ENCODE data around the gene SH3D19.

SH3D19 gene

DNA sequence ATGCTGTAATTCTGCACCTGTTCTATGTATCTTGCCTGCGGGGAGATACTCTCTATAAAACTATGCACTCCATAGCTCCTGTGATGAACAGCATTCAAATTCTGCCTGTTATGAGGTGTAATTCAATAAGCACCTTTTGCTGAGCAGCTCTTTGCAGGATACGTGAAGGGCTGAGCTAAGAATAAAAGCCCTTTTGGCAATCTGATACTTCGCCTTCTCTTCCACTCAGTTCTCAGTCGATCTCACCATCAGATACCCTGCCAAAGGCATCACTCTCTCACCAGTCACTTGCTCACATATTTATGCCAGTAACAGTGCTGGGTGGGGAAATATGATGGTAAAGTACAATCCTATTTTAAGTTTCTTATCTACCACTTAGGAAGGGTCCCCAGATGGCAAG is 158.8 kb downstream of the SH3D19 start:
- no peaks in the 10 kb centered on the region for H3K9me3 ChIP-seq (ENCODE audit: control insufficient read depth, low read length)
- no peaks in the 10 kb centered on the region for H3K36me3 ChIP-seq (ENCODE audit: control insufficient read depth, insufficient read depth, low read length)
- 82 to 90% methylated on average over 4 of the region's 4 CpGs for WGBS, 2 experiments
- peaks cover 14% of the 10 kb centered on the region for H3K4me1 ChIP-seq (ENCODE audit: control insufficient read depth, insufficient read depth, low read length)
- H3K4me3 ChIP-seq (ENCODE audit: insufficient read depth, low read depth, low read length) = no peak overlapping the region
- H3K27me3 ChIP-seq (ENCODE audit: control insufficient read depth, insufficient read depth, low read length, poor library complexity, severe bottlenecking) = no peaks in the 10 kb centered on the region
- H3K27ac ChIP-seq (ENCODE audit: insufficient read depth, low read depth, low read length, poor library complexity, severe bottlenecking) = no peak overlapping the region

GRCh38 chr4:151165205-151166000 is 160.0 kb downstream of the SH3D19 start:
- no peak overlapping the region for H3K4me3 ChIP-seq (ENCODE audit: insufficient read depth, low read depth, low read length)
- no peak overlapping the region for H3K27ac ChIP-seq (ENCODE audit: insufficient read depth, low read depth, low read length, poor library complexity, severe bottlenecking)
- no peaks in the 10 kb centered on the region for H3K27me3 ChIP-seq (ENCODE audit: control insufficient read depth, insufficient read depth, low read length, poor library complexity, severe bottlenecking)
- peaks cover 14% of the 10 kb centered on the region for H3K4me1 ChIP-seq (ENCODE audit: control insufficient read depth, insufficient read depth, low read length)
- H3K36me3 ChIP-seq (ENCODE audit: control insufficient read depth, insufficient read depth, low read length) = no peaks in the 10 kb centered on the region
- 90 to 93% methylated on average over 9 to 10 of the region's 10 CpGs for WGBS, 2 experiments
- H3K9me3 ChIP-seq (ENCODE audit: control insufficient read depth, low read length) = no peaks in the 10 kb centered on the region

GRCh38 chr4:151163855-151164254 is 161.6 kb downstream of the SH3D19 start:
- H3K9me3 ChIP-seq (ENCODE audit: control insufficient read depth, low read length) = no peaks in the 10 kb centered on the region
- no peaks in the 10 kb centered on the region for H3K27me3 ChIP-seq (ENCODE audit: control insufficient read depth, insufficient read depth, low read length, poor library complexity, severe bottlenecking)
- H3K27ac ChIP-seq (ENCODE audit: insufficient read depth, low read depth, low read length, poor library complexity, severe bottlenecking) = no peak overlapping the region
- H3K36me3 ChIP-seq (ENCODE audit: control insufficient read depth, insufficient read depth, low read length) = no peaks in the 10 kb centered on the region
- 92 to 97% methylated on average over 1 of the region's 1 CpG for WGBS, 2 experiments
- H3K4me3 ChIP-seq (ENCODE audit: insufficient read depth, low read depth, low read length) = no peak overlapping the region
- H3K4me1 ChIP-seq (ENCODE audit: control insufficient read depth, insufficient read depth, low read length) = peaks cover 2% of the 10 kb centered on the region

DNA sequence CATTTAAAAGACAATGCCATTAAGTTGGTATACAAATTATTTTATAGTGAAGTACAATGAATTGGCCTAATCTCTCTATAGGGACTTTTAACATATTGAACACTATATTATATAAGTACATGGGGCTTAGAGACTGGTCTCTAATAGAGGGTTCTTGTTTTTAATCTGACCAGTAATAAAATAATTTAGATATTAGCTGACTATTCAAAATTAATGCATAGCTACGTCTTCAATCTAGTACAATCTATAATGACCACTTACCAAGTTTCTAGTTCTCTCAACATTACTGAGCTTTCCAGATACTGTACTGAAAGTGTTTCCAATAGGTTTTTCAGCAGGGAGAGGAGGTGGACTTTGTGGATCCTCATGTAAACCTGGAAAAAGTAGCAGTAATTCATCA is 166.4 kb downstream of the SH3D19 start:
- Histone ChIP-seq H3K27me3 (ENCODE audit: control insufficient read depth, insufficient read depth, low read length, poor library complexity, severe bottlenecking) (no peaks in the 10 kb centered on the region), H3K27ac (ENCODE audit: insufficient read depth, low read depth, low read length, poor library complexity, severe bottlenecking) (no peak overlapping the region), H3K4me3 (ENCODE audit: insufficient read depth, low read depth, low read length) (no peak overlapping the region), H3K9me3 (ENCODE audit: control insufficient read depth, low read length) (no peaks in the 10 kb centered on the region), H3K4me1 (ENCODE audit: control insufficient read depth, insufficient read depth, low read length) (no peaks in the 10 kb centered on the region), H3K36me3 (ENCODE audit: control insufficient read depth, insufficient read depth, low read length) (no peaks in the 10 kb centered on the region)
- WGBS, 2 experiments = 90% methylated on average over 1 of the region's 1 CpG; no CpG with 5 or more reads in 1 of the 2 experiments

- no peaks in the 10 kb centered on the region for H3K36me3 ChIP-seq (ENCODE audit: control insufficient read depth, insufficient read depth, low read length)
- H3K4me1 ChIP-seq (ENCODE audit: control insufficient read depth, insufficient read depth, low read length) = no peaks in the 10 kb centered on the region
- H3K27ac ChIP-seq (ENCODE audit: insufficient read depth, low read depth, low read length, poor library complexity, severe bottlenecking) = no peak overlapping the region
- no peaks in the 10 kb centered on the region for H3K27me3 ChIP-seq (ENCODE audit: control insufficient read depth, insufficient read depth, low read length, poor library complexity, severe bottlenecking)
- H3K4me3 ChIP-seq (ENCODE audit: insufficient read depth, low read depth, low read length) = no peak overlapping the region
- WGBS, 2 experiments = 94 to 100% methylated on average over 2 of the region's 2 CpGs
- H3K9me3 ChIP-seq (ENCODE audit: control insufficient read depth, low read length) = no peaks in the 10 kb centered on the region
Observed at GRCh38 chr4:151157543-151157942, 167.9 kb downstream of the SH3D19 start.

DNA sequence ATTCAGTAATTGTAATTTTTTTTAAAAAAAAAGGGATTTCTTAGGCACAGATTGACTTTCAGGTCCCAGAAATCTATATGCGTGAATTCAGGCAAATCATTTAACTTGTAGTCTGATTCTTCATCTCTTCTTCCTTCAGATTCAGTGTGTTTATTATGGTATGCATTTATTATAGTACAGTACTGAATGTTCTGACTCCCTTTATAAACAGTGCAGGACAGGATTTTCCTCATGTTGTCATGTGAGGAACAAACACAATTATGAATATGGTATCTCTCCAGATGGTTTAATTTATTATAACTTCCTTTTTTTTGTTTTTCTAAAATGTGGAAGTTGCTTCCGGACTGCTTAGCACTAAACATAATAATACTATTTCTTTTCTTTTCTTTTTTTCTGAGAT is 171.8 kb downstream of the SH3D19 start:
- no peaks in the 10 kb centered on the region for H3K36me3 ChIP-seq (ENCODE audit: control insufficient read depth, insufficient read depth, low read length)
- no peak overlapping the region for H3K27ac ChIP-seq (ENCODE audit: insufficient read depth, low read depth, low read length, poor library complexity, severe bottlenecking)
- no peaks in the 10 kb centered on the region for H3K9me3 ChIP-seq (ENCODE audit: control insufficient read depth, low read length)

GRCh38 chr4:151152028-151152427 is 173.4 kb downstream of the SH3D19 start:
- Histone ChIP-seq H3K27ac (ENCODE audit: insufficient read depth, low read depth, low read length, poor library complexity, severe bottlenecking) (no peak overlapping the region), H3K4me3 (ENCODE audit: insufficient read depth, low read depth, low read length) (no peak overlapping the region), H3K36me3 (ENCODE audit: control insufficient read depth, insufficient read depth, low read length) (no peaks in the 10 kb centered on the region), H3K4me1 (ENCODE audit: control insufficient read depth, insufficient read depth, low read length) (no peaks in the 10 kb centered on the region), H3K9me3 (ENCODE audit: control insufficient read depth, low read length) (no peaks in the 10 kb centered on the region), H3K27me3 (ENCODE audit: control insufficient read depth, insufficient read depth, low read length, poor library complexity, severe bottlenecking) (no peaks in the 10 kb centered on the region)
- WGBS, 2 experiments = 91 to 92% methylated on average over 1 of the region's 1 CpG

More for the DNA sequence above, 171.8 kb downstream of the SH3D19 start:
- 92 to 96% methylated on average over 2 of the region's 2 CpGs for WGBS, 2 experiments
- no peaks in the 10 kb centered on the region for H3K27me3 ChIP-seq (ENCODE audit: control insufficient read depth, insufficient read depth, low read length, poor library complexity, severe bottlenecking)
- no peaks in the 10 kb centered on the region for H3K4me1 ChIP-seq (ENCODE audit: control insufficient read depth, insufficient read depth, low read length)
- no peak overlapping the region for H3K4me3 ChIP-seq (ENCODE audit: insufficient read depth, low read depth, low read length)

DNA sequence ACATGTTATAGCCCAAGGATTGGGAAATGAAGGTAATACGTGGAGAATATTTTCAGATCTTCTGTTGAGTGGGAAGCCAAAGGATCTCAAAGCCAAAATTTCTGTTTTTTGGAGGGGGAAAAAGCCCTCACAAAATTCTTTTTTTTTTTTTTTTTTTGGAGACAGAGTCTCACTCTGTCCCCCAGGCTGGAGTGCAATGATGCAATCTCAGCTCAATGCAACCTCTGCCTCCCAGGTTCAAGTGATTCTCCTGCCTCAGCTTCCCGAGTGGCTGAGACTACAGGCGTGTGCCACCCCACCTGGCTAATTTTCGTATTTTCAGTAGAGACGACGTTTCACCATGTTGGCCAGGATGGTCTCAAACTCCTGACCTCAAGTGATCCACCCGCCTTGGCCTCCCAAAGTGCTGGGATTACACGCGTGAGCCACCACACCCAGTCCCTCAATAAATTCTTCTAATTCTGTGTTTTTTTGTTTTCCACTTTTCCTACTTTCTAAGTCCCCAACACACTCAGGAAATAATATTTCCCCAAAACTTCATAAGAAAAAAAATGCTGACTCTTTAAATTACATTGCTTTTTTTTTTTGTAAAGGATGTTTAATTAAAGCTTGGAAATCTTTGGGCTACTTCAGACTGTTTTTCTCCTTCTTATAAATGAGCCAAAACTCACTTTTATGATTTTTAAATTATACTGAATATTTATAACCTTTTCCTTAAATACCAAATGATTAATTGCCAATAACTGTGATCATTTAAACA is 174.4 kb downstream of the SH3D19 start:
- Histone ChIP-seq H3K36me3 (ENCODE audit: control insufficient read depth, insufficient read depth, low read length) (no peaks in the 10 kb centered on the region), H3K27me3 (ENCODE audit: control insufficient read depth, insufficient read depth, low read length, poor library complexity, severe bottlenecking) (no peaks in the 10 kb centered on the region), H3K9me3 (ENCODE audit: control insufficient read depth, low read length) (no peaks in the 10 kb centered on the region), H3K4me3 (ENCODE audit: insufficient read depth, low read depth, low read length) (no peak overlapping the region), H3K4me1 (ENCODE audit: control insufficient read depth, insufficient read depth, low read length) (no peaks in the 10 kb centered on the region), H3K27ac (ENCODE audit: insufficient read depth, low read depth, low read length, poor library complexity, severe bottlenecking) (no peak overlapping the region)
- WGBS, 2 experiments = 93 to 96% methylated on average over 9 of the region's 9 CpGs

DNA sequence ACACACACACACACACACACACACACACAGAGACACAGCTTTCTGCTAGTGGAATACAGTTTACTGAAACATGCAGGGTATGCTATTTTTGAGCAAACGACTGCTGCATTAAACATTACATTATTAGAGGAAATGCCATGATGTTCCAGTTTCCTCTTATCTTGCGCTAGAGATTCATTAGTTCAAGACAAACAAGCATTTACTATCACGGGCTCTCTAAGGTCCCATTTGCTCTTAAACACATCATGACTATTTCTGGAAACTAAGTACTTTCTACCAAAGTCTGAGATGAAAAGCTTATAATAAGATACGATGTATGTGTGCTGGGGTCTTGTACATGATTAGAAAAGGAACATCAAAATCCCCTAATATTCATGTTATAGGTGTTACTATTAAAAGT is 177.1 kb downstream of the SH3D19 start:
- H3K9me3 ChIP-seq (ENCODE audit: control insufficient read depth, low read length) = no peaks in the 10 kb centered on the region
- H3K27me3 ChIP-seq (ENCODE audit: control insufficient read depth, insufficient read depth, low read length, poor library complexity, severe bottlenecking) = no peaks in the 10 kb centered on the region
- no peak overlapping the region for H3K27ac ChIP-seq (ENCODE audit: insufficient read depth, low read depth, low read length, poor library complexity, severe bottlenecking)
- WGBS, 2 experiments = 94 to 95% methylated on average over 3 of the region's 4 CpGs
- H3K4me3 ChIP-seq (ENCODE audit: insufficient read depth, low read depth, low read length) = no peak overlapping the region
- H3K36me3 ChIP-seq (ENCODE audit: control insufficient read depth, insufficient read depth, low read length) = no peaks in the 10 kb centered on the region
- no peaks in the 10 kb centered on the region for H3K4me1 ChIP-seq (ENCODE audit: control insufficient read depth, insufficient read depth, low read length)

GRCh38 chr4:151147000-151147399 is 178.4 kb downstream of the SH3D19 start:
- no peaks in the 10 kb centered on the region for H3K4me1 ChIP-seq (ENCODE audit: control insufficient read depth, insufficient read depth, low read length)
- H3K27ac ChIP-seq (ENCODE audit: insufficient read depth, low read depth, low read length, poor library complexity, severe bottlenecking) = no peak overlapping the region
- WGBS, 2 experiments = 96 to 97% methylated on average over 3 of the region's 3 CpGs
- no peaks in the 10 kb centered on the region for H3K9me3 ChIP-seq (ENCODE audit: control insufficient read depth, low read length)
- H3K27me3 ChIP-seq (ENCODE audit: control insufficient read depth, insufficient read depth, low read length, poor library complexity, severe bottlenecking) = no peaks in the 10 kb centered on the region
- no peak overlapping the region for H3K4me3 ChIP-seq (ENCODE audit: insufficient read depth, low read depth, low read length)
- H3K36me3 ChIP-seq (ENCODE audit: control insufficient read depth, insufficient read depth, low read length) = no peaks in the 10 kb centered on the region

All from ectodermal cell (in vitro differentiated cells).